Islet precursor cell (in vitro differentiated cells): ENCODE data around the gene BMS1.
A peak's percentile ranks its signal among the peaks of the same experiment; 100 is the strongest.
"Not testable (repeated sequence)": the region's sequence is repeated elsewhere in the genome, so short reads cannot be mapped to it uniquely, and the experiment has no call there.

ENCODE experiments used
- DNase-seq: peaks from one replicate; pipeline ENCODE4 v3.0.0-alpha.2; 2018

The BMS1 gene

GRCh38 chr10:42782446-42783180 lies at the start of gene BMS1:
BMS1 (plus strand) TSS chr10:42782795; CDS start chr10:42784395, 1,600 bp downstream.
- DNase-seq = peak; percentile 98

- DNase-seq = no peak
These were observed 48.1 kb upstream of the BMS1 start for GRCh38 chr10:42734536-42734935.

- no peak for DNase-seq
These were observed 43.9 kb upstream of the BMS1 start for GRCh38 chr10:42738679-42739078.

DNA sequence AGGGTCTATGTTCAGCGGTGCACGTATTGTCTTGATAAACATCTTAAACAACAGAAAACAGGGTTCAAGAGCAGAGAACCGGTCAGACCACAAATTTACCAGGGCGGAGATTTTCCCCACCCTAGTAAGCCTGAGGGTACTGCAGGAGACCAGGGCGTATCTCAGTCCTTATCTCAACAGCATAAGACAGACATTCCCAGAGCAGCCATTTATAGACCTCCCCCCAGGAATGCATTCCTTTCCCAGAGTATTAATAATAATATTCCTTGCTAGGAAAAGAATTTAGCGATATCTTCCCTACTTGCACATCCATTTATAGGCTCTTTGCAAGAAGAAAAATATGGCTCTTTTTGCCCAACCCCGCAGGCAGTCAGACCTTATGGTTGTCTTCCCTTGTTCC lies 41.1 kb upstream of the BMS1 start:
- not testable (repeated sequence) for DNase-seq

DNA sequence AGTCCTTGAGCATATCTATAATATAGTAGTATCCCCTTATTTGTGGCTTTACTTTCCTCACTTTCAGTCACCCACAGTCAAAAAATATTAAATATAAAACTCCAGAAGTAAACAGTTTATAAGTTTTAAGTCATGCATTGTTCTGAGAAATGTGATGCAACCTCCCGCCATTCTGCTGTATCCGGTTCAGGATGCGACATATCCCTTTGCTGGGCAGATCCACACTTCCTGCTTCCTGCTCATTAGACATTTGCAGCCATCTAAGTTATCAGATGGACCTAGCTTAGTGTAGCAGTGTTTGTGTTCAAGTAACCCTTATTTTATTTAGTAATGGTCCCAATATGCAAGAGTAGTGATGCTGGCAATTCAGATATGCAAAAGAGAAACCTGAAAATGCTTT lies 38.9 kb upstream of the BMS1 start:
- no peak for DNase-seq

- no peak for DNase-seq
These were observed 38.4 kb upstream of the BMS1 start for GRCh38 chr10:42744134-42744701.

- DNase-seq = peak; percentile 91
These were observed 29.5 kb upstream of the BMS1 start for GRCh38 chr10:42753126-42753506.

- DNase-seq = no peak
These were observed 29.0 kb upstream of the BMS1 start for GRCh38 chr10:42753507-42754154.

DNA sequence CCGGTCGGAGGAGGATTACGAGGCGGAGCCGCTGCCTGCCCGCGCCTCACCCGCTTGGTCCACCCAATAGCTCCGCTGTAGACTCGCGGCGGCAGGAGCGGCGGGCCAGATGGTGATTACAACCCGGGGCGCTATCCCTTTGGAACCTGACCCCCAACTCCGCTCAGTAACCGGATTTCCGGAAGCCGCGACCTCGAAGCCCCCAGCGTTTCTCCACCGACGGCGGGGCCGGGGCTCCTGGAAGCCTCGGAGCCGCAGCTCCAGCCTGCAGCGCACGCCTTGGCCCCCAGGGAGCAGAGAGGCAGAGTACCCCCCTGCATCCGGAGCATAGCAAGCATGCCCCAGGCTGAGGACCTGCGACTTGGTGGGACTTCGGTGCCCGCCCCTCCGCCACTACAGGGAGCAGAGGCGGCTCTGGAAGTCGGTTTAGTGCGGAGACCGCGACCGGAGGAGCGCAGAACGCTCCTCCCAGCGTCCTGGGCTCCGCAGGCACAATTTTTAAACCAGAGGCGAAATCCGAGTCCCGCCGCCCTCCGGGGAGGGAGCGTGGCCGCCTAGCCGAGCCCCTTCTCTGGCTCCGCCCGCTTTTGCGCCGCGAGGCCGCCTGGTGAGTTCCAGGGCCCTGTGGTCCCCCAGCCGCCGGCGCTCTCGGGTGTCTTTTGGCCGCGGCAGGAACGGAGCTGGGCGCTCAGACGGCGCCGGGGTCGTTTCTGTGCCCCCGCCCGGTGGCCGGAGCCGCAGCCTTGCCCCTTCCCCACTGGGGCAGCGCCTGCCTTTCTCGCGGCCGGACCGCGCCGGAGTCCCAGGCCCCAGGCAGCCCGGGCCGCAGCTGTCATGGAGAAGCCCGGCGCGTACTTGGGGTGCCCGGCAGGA lies 28.2 kb upstream of the BMS1 start:
- peak; percentile 71 for DNase-seq

DNA sequence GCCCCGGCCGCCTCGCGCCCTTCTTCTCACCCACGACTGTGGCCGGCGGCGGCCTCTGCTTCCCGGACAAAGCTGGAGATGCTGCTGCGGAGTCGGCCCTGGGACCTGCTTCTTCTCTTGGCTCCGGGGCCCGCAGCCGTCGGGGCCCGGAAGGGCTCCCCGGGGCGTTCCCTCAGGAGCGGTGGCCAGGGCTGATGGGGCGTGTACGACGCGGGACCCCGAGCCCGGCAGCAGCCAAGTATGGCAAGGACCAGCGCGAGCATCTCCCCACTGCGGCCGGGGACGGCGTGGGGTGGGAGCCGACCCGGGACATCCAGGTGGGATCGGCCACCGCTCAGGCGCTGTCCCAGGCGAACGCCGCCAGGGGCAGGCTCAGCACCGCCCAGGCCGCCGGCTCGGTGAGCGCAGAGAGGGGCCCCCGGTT lies 27.6 kb upstream of the BMS1 start:
- DNase-seq = no peak

DNA sequence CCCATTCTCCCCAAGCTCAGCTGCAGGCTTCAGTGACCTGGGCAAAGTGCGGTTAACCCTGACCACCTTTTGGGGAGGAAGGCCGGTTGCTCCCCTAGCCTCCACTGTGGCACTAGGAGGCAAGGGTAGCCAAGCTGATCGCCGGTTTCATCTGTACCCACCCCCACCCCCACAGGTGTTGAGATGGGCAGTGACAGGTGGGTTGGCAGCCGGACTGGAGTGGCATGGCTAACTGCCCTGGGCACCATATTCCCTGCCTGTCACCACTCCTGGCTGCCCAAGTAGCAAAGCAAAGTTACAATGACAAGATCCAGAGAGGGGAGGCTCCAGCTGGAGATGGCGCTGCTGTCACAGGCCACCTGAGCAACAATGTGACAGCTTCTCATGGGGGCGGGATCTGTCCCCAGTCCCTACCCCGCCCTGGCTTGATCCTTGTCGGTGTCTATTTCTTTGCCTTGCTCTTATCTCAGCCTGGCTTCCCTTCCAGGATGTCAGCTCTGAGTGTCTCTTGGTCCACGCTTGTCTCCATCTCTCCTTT lies 27.0 kb upstream of the BMS1 start:
- DNase-seq = no peak

DNA sequence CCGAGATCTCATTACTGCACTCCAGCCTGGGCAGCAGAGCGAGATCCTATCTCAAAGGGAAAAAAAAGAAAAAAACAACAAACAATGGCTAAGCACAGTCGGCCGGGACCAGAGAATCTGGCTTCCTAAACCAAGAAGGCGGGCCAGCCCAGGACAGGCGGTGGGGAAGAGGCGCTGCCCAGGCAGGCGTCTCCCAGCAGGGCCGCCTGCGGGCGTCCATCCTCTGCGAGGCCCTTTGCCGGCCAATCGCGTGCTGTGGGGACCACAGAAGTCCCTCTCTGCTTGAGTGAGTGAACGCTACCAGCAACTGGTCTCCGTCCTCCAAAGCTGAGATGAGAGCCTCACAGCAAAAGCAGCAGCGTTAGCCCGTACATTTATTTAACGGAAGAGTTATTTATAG lies 14.7 kb upstream of the BMS1 start:
- DNase-seq = no peak

DNA sequence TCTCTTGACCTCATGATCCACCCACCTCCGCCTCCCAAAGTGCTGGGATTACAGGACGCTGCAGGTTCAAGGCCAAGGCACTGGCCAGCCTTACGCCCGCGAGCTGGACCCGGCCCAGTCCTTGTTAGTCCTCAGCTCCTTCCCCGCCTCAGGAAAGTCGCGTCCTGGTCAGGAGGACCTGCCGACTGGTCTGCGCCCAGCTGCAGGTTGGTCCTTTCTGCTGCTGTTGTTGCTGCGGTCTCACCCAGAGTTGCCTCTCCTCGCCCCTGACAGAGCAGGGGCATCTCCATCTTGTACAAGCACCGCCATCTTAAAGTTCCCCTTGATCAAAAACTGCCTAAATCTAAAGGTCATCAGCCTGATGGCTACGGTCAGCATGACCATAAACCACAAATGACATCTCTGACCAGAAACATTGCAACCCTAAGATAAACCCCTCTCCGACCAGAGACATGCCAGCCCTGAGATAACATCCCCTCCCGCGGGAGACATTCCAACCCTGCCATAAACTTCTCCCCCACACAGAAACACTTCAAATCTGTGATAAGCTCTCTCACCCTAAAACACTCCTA lies 13.9 kb upstream of the BMS1 start:
- no peak for DNase-seq

- DNase-seq = no peak
These were observed 13.4 kb upstream of the BMS1 start for GRCh38 chr10:42769173-42769572.

- peak; percentile 66 for DNase-seq
These were observed 12.9 kb upstream of the BMS1 start for GRCh38 chr10:42769673-42770072.

- no peak for DNase-seq
These were observed 5.9 kb upstream of the BMS1 start for GRCh38 chr10:42776681-42777080.

DNA sequence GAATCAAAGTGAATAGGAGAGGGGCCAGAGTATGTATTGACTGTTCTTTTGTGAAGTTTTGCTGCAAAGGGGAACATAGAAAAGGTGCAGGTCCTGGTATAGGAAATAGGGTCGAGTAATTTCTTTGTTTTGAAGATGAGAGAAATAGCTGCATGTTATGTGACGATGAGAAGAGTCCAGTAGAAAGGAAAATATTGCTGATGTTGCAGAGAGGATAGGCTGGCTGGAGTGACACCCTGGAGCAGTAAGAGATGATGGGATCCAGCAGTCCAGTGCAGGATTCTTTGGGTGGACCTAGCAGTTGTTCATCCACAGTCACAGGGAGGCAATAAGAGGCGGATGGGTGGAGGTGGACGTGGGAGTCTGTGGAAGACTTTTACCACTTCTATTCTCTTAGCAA lies 2.1 kb upstream of the BMS1 start:
- DNase-seq = no peak

- no peak for DNase-seq
These were observed 626 bp upstream of the BMS1 start for GRCh38 chr10:42781893-42782445.

DNA sequence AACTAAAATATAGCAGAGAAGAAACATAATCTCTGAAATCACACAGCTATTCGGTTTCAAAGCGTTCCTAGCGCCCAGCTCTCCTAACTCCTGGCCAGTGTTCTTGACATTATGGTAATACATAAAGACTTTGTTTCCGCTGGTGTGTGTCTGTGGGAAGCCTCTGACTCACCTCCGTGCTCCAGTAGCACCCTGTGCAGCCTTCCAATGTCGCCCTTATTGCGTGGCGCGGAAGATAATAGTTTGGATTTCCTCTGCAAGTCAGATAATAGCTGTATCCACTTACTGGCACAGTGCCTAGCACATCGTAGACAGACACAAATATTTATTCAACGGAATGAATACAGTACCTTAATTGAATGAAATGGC lies 570 bp downstream of the BMS1 start:
- DNase-seq = peak; percentile 64

GRCh38 chr10:42785759-42786158 lies 3.2 kb downstream of the BMS1 start:
- DNase-seq = no peak

DNA sequence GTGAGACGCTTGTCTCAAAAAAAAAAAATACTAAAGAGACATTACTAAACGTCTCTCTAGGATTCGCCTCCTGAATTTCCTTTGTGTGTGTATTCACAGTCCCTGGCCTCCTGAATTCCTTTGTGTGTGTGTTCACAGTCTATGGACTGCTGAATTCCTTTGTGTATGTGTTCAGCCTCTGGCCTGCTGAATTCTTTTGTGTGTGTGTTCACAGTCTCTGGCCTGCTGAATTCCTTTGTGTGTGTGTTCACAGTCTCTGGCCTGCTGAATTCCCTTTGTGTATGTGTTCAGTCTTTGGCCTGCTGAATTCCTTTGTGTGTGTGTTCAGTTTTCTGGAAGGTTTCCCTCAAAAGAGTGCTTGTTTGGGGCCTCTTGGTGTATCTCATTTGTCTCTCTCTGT lies 8.2 kb downstream of the BMS1 start:
- DNase-seq = peak; percentile 76

GRCh38 chr10:42795701-42796100 lies 13.1 kb downstream of the BMS1 start:
- no peak for DNase-seq
